Anterior cingulate cortex (tissue), 58 donors: Measurements from ENCODE around the gene MRPL24.

Source experiments
- DNase-seq, 58 donors: peaks; one replicate each; lab custom pipeline; 2025; lab: John Stamatoyannopoulos, UW

MRPL24 gene

GRCh38 chr1:156714830-156715229 lies 26.1 kb downstream of the MRPL24 start:
- no peak for DNase-seq

GRCh38 chr1:156712626-156713025 lies 28.3 kb downstream of the MRPL24 start:
- DNase-seq, result no peak

- DNase-seq, result no peak
Observed at GRCh38 chr1:156711011-156711817, 29.7 kb downstream of the MRPL24 start.

- DNase-seq, result peak in 42 of 58 donors; percentile 11 to 76 (median 34)
Observed at GRCh38 chr1:156709757-156710489, 31.0 kb downstream of the MRPL24 start.

- no peak for DNase-seq
Observed at GRCh38 chr1:156709031-156709430, 31.9 kb downstream of the MRPL24 start.

GRCh38 chr1:156708218-156708661 lies 32.6 kb downstream of the MRPL24 start:
- no peak for DNase-seq

GRCh38 chr1:156707417-156708217 lies 33.3 kb downstream of the MRPL24 start:
- DNase-seq, result no peak

GRCh38 chr1:156706657-156707416 lies 34.1 kb downstream of the MRPL24 start:
- DNase-seq, result peak in 24 of 58 donors; percentile 7 to 62 (median 24)

- DNase-seq, result peak in 42 of 58 donors; percentile 5 to 74 (median 32)
Observed at GRCh38 chr1:156705918-156706656, 34.8 kb downstream of the MRPL24 start.

- DNase-seq, result peak in 10 of 58 donors; percentile 6 to 68 (median 40)
Observed at GRCh38 chr1:156705321-156705917, 35.5 kb downstream of the MRPL24 start, which contains the start of gene CRABP2. Gene CRABP2 (minus strand): TSS chr1:156705583. CDS start chr1:156705446, 137 bp downstream.

GRCh38 chr1:156704930-156705320 lies 36.0 kb downstream of the MRPL24 start:
- peak in 7 of 58 donors; percentile 13 to 57 (median 26) for DNase-seq

GRCh38 chr1:156704166-156704711 lies 36.6 kb downstream of the MRPL24 start:
- no peak for DNase-seq

GRCh38 chr1:156703741-156704140 lies 37.1 kb downstream of the MRPL24 start:
- DNase-seq, result no peak

GRCh38 chr1:156703336-156703735 lies 37.6 kb downstream of the MRPL24 start:
- DNase-seq, result no peak

GRCh38 chr1:156700736-156701531 lies 40.0 kb downstream of the MRPL24 start:
- DNase-seq, result no peak

GRCh38 chr1:156698995-156699394 lies 41.9 kb downstream of the MRPL24 start:
- DNase-seq, result no peak

GRCh38 chr1:156697481-156697880 lies 43.4 kb downstream of the MRPL24 start:
- no peak for DNase-seq

- DNase-seq, result no peak
Observed at GRCh38 chr1:156696755-156697154, 44.1 kb downstream of the MRPL24 start.
